H1 (cell line): ENCODE data around the gene CHD9. TPM values are rescaled to one million over a fixed set of nuclear protein-coding genes. Genes with fewer than 3 reads are reported as not detected.

Source experiments
- ASH2L ChIP-seq: fragments of 200-600, 300-600 bp; sonication (generic); IDR thresholded peaks from one replicate; pipeline ENCODE4 v1.7.1; 2017; ENCODE audit warnings: low read length
- EGR1 ChIP-seq: IDR thresholded peaks from 2 replicates; pipeline ENCODE4 v1.6.1; 2011; ENCODE audit warnings: low read depth, low read length, borderline replicate concordance
- NANOG ChIP-seq: IDR thresholded peaks from 2 replicates; pipeline ENCODE4 v1.6.1; 2011; ENCODE audit warnings: low read length, low read depth, mild to moderate bottlenecking, inconsistent platforms; ENCODE audit not compliant: insufficient read depth, poor library complexity, severe bottlenecking
- polyA plus RNA-seq, 7 experiments: library from polyadenylated mRNA; depleted of rRNA in 3 of 7; stranded (reverse) in 5 of 7; unstranded in 2 of 7; fragments of >200 nt in 5 of 7; fragments of 200-250 nt in 2 of 7; gene quantifications; 1 replicate in 5 of 7; 2 replicates in 1 of 7; 4 replicates in 1 of 7; pipeline versions ENCODE4 v1.2.1 to v1.2.3, GENCODE V29; 2011 to 2013; ENCODE audit warnings: missing spikeins in 2 of 7, mixed read lengths in 2 of 7
- total RNA-seq: library from RNA; stranded (reverse); fragmentation: NEBNext Ultra II Directional; extraction: Animal tissue kit (Norgen Biotek cat#: 25700); gene quantifications from 2 replicates; pipeline ENCODE4 v1.2.1, GENCODE V29; 2021

CHD9 gene
- total and polyA plus RNA-seq, 2 of the 8 experiments (the other 6 are each of a cell fraction or from before 2014, with no cell fraction given), result 9.9 to 32.4 TPM

GRCh38 chr16:53341792-53342191 is 287.0 kb downstream of the CHD9 start (continued):
- TF ChIP-seq NANOG, result no peak
- TF ChIP-seq EGR1, result no peak
- TF ChIP-seq ASH2L, result no peak
